ENCODE results near the gene THY1.
A peak's percentile ranks its signal among the peaks of the same experiment; 100 is the strongest.
"Not testable (repeated sequence)": the region's sequence is repeated elsewhere in the genome, so short reads cannot be mapped to it uniquely, and the experiment has no call there.

Gene THY1

DNA sequence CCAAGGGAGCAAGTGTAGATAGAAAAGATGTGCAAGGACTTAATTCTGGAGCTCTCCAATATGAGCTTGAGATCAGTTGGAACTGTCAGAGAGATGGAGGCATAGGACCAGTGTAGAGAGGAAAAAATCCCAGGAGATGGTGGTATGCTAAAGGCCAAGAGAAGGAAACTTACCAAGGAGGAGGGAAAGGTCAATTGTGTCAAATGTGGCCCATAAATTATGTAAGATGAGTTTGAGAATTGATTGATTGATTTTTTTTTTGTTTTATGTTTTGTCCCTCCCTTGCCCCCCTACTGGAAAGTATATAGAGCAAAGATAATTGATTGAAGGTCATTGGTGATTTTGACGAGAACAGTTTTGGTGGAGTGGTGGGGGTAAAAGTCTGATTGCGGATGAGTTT is 38.6 kb downstream of the THY1 start:
- Histone ChIP-seq H3K36me3 (ENCODE audit: control insufficient read depth, insufficient read depth, low read length) (no peaks in the 10 kb centered on the region), H3K27ac (ENCODE audit: low read depth, low read length, severe bottlenecking) (no peak overlapping the region), H3K4me3 (ENCODE audit: extremely low read depth, insufficient read depth, low read length, poor library complexity, severe bottlenecking) (no peak overlapping the region), H3K9me3 (ENCODE audit: control insufficient read depth, low read length) (no peaks in the 10 kb centered on the region), H3K4me1 (ENCODE audit: control insufficient read depth, insufficient read depth, low read length, poor library complexity, severe bottlenecking) (peaks cover 11% of the 10 kb centered on the region)
- WGBS, 2 experiments (ENCODE audit: insufficient coverage in 2 of 2), result 93 to 100% methylated on average over 1 to 2 of the region's 2 CpGs

DNA sequence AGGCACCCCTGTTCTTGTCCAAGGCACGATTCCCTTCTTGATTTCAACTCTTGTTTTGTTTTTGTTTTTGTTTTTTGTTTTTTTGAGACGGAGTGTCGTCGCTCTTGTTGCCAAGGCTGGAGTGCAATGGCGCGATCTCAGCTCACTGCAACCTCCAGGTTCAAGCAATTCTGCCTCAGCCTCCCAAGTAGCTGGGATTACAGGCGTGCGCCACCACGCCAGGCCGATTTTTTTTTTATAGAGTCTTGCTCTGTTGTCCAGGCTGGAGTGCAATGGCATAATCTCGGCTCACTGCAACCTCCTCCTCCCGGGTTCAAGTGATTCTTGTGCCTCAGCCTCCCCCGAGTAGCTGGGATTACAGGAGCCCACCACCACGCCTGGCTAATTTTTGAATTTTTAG is 40.5 kb downstream of the THY1 start:
- not testable (repeated sequence) for H3K36me3 ChIP-seq (ENCODE audit: control insufficient read depth, insufficient read depth, low read length); H3K4me3 ChIP-seq (ENCODE audit: extremely low read depth, insufficient read depth, low read length, poor library complexity, severe bottlenecking); H3K9me3 ChIP-seq (ENCODE audit: control insufficient read depth, low read length); H3K27ac ChIP-seq (ENCODE audit: low read depth, low read length, severe bottlenecking)
- 92 to 95% methylated on average over 13 to 14 of the region's 14 CpGs for WGBS, 2 experiments (ENCODE audit: insufficient coverage in 2 of 2)
- H3K4me1 ChIP-seq (ENCODE audit: control insufficient read depth, insufficient read depth, low read length, poor library complexity, severe bottlenecking), result peaks cover 29% of the 10 kb centered on the region

DNA sequence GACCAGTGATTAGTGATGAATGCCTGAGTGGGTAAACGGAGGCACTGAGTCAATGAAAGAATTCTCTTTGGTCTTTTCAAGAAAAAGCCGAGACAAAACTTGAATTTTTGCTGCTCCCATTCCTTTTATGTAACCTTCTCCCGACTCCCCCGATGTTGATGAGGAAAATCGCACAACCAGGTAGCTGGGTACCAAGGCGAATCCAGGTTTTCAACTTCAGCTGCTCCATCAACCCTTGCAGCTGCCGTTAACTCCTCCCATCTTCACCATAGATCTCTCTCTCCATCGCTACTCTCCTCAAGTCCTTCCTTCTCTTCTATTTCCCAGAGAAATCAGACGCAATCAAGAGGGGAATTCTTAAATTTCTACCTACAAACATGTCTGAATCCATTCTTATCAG is 40.9 kb downstream of the THY1 start:
- Histone ChIP-seq H3K4me3 (ENCODE audit: extremely low read depth, insufficient read depth, low read length, poor library complexity, severe bottlenecking) (peak overlapping the region; percentile 47), H3K36me3 (ENCODE audit: control insufficient read depth, insufficient read depth, low read length) (no peaks in the 10 kb centered on the region), H3K4me1 (ENCODE audit: control insufficient read depth, insufficient read depth, low read length, poor library complexity, severe bottlenecking) (peaks cover 31% of the 10 kb centered on the region), H3K9me3 (ENCODE audit: control insufficient read depth, low read length) (no peaks in the 10 kb centered on the region), H3K27ac (ENCODE audit: low read depth, low read length, severe bottlenecking) (no peak overlapping the region)
- WGBS, 2 experiments (ENCODE audit: insufficient coverage in 2 of 2), result 28 to 33% methylated on average over 9 of the region's 9 CpGs

DNA sequence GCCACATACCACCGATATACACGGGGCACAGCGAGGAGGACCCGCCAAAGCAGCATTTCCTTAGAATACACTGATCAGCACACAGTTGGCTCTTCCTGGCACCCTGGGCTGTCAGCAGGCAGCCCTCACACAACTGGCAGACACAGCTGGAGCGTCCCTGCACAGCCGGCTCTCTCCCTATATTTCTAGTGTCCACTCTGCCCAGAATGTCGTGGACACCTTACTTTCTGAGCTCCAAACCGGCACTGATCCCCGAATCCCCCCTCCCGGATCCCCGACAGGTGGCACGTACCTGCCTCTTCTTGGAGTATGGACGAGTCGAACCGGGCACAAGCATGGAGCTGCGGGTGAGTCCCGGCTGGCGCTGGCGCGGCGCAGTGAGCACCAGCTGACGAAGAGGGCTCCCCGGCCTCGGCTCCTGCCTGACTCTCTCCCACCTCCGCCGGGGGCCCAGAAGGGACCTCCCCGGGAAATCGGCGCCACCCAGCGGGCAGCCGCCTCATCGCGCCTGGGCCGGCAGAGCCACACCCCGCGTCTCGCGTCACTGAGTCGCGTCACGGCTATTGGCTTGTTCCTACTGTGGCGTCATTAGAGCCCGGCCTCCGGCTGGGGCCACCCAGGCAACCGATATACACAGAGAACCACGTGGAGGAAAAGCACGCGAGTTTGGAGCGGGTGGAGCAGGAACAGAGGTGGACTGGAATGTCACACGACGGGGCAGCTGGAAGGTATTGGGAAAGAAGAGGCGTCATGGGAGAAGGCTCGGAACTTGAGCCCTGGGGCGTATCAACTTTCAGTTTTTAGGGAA is 41.6 kb downstream of the THY1 start, which contains the start of gene USP2:
Gene USP2 (minus strand): TSS at position 510 of the 808 bp plus-strand sequence. CDS start 8,210 bp downstream, outside the sequence.
- H3K4me3 ChIP-seq (ENCODE audit: extremely low read depth, insufficient read depth, low read length, poor library complexity, severe bottlenecking), result peak within 1 kb of the TSS; percentile 47
- no peaks in the 10 kb centered on the region for H3K36me3 ChIP-seq (ENCODE audit: control insufficient read depth, insufficient read depth, low read length)
- H3K4me1 ChIP-seq (ENCODE audit: control insufficient read depth, insufficient read depth, low read length, poor library complexity, severe bottlenecking), result peaks cover 31% of the 10 kb centered on the region
- H3K9me3 ChIP-seq (ENCODE audit: control insufficient read depth, low read length), result no peaks in the 10 kb centered on the region
- 0% methylated on average over 43 to 48 of the region's 54 CpGs for WGBS, 2 experiments (ENCODE audit: insufficient coverage in 2 of 2)
- peak within 1 kb of the TSS; percentile 6 for H3K27ac ChIP-seq (ENCODE audit: low read depth, low read length, severe bottlenecking)

GRCh38 chr11:119380827-119381180 is 42.2 kb downstream of the THY1 start:
- Histone ChIP-seq H3K27ac (ENCODE audit: low read depth, low read length, severe bottlenecking) (no peak overlapping the region), H3K36me3 (ENCODE audit: control insufficient read depth, insufficient read depth, low read length) (no peaks in the 10 kb centered on the region), H3K9me3 (ENCODE audit: control insufficient read depth, low read length) (no peaks in the 10 kb centered on the region), H3K4me1 (ENCODE audit: control insufficient read depth, insufficient read depth, low read length, poor library complexity, severe bottlenecking) (peaks cover 31% of the 10 kb centered on the region), H3K4me3 (ENCODE audit: extremely low read depth, insufficient read depth, low read length, poor library complexity, severe bottlenecking) (peak overlapping the region; percentile 47)
- WGBS, 2 experiments (ENCODE audit: insufficient coverage in 2 of 2), result 0 to 2% methylated on average over 4 to 8 of the region's 10 CpGs

DNA sequence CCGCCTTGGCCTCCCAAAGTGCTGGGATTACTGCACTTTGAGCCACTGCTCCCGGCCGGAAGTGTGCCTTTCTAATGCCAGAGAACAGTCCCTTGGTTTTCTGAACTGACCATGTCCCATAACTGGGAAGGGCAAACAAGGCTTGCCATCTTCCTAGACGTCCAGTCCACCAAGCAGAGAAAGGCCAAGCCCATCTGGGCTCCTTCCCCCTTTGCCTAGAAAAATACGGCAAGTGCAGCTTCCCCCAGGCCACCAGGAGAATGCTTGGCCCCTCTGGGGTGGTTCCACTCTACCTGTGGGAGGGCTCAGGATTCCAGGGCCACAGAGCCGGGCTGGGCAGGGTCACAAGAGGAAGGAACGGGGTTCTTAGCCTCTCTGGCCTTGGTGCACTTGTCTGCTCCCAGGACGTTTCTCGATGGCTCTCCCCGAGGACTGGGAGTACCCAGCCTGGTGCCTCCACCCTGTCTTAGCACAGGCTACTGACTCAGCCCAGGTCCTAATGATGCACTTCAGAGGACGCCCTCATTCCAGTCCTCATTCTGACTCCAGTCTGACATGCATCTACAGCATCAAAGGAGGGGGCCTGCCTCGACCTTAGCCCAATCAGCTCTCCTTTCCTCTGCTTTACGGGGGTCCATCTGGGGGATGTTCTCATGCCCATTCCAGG is 42.7 kb downstream of the THY1 start:
- peaks cover 34% of the 10 kb centered on the region for H3K4me1 ChIP-seq (ENCODE audit: control insufficient read depth, insufficient read depth, low read length, poor library complexity, severe bottlenecking)
- WGBS, 2 experiments (ENCODE audit: insufficient coverage in 2 of 2), result 83 to 86% methylated on average over 10 to 11 of the region's 13 CpGs
- H3K36me3 ChIP-seq (ENCODE audit: control insufficient read depth, insufficient read depth, low read length), result no peaks in the 10 kb centered on the region
- no peaks in the 10 kb centered on the region for H3K9me3 ChIP-seq (ENCODE audit: control insufficient read depth, low read length)
- no peak overlapping the region for H3K4me3 ChIP-seq (ENCODE audit: extremely low read depth, insufficient read depth, low read length, poor library complexity, severe bottlenecking)
- no peak overlapping the region for H3K27ac ChIP-seq (ENCODE audit: low read depth, low read length, severe bottlenecking)

DNA sequence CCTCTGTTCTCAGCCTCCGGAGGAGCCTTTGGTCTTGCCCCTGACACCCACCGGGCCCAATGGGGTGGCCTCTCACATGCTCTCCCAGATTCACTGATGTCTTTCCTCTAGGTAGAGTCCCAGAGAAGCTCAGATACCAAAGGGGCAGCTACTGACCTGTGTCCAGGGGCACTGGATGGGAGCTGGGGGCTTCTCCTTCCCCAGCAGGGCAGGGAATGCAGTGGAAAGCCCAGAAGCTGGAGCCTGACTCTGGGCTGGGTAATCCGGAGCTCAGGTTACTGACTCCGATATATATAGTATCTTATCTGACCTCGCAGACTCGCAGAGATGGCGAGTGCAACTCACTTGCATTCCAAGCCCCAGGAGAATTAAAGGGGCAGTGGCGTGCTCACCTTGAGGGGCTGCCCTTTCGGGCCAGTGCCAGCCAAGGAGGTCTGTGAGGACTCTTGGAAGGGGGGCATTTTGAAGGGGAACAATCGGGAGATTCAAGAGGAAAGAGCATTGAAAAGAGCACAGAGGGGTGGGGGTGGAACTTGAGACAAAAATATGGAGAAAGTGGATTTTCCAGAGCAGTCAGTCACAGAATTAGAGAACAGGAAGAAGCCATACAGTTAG is 44.0 kb downstream of the THY1 start:
- H3K27ac ChIP-seq (ENCODE audit: low read depth, low read length, severe bottlenecking), result no peak overlapping the region
- H3K4me1 ChIP-seq (ENCODE audit: control insufficient read depth, insufficient read depth, low read length, poor library complexity, severe bottlenecking), result peaks cover 34% of the 10 kb centered on the region
- H3K4me3 ChIP-seq (ENCODE audit: extremely low read depth, insufficient read depth, low read length, poor library complexity, severe bottlenecking), result no peak overlapping the region
- 38 to 57% methylated on average over 8 of the region's 10 CpGs for WGBS, 2 experiments (ENCODE audit: insufficient coverage in 2 of 2)
- H3K9me3 ChIP-seq (ENCODE audit: control insufficient read depth, low read length), result no peaks in the 10 kb centered on the region
- H3K36me3 ChIP-seq (ENCODE audit: control insufficient read depth, insufficient read depth, low read length), result no peaks in the 10 kb centered on the region

DNA sequence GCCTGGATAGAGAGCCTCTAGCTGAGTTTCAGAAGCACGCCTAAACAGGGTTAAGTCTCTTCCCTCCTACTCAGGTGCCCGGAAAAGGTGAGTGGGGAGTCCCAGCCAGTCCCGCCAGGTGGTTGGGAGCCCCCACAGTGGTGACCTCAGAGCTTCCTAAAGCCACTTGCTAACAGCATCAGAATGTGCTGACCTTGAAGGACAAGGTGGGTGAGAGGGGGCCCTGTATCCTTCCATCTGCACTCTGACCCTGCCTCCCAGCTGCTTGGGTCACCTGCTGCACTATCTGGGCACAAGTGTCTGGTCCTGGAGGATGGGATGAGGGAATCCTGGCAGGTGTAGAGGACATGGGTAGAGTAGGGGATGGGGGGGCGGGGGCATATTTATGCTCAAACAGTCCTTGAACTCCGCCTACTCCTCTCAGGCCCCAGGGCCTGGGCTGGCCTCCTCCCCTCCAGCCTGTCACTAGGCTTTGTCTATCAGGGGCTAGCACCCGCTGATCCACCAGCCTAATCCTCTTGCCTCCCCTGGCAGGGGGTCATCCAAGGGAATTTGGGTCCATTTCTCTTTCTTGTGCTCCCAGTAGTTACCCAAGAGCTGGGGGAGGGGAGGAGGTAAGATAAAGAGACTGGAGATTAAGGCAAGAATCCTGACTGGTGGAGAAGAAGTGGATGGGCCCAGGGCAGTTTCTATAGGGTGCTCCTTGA is 44.9 kb downstream of the THY1 start:
- Histone ChIP-seq H3K36me3 (ENCODE audit: control insufficient read depth, insufficient read depth, low read length) (no peaks in the 10 kb centered on the region), H3K27ac (ENCODE audit: low read depth, low read length, severe bottlenecking) (no peak overlapping the region), H3K4me3 (ENCODE audit: extremely low read depth, insufficient read depth, low read length, poor library complexity, severe bottlenecking) (no peak overlapping the region), H3K4me1 (ENCODE audit: control insufficient read depth, insufficient read depth, low read length, poor library complexity, severe bottlenecking) (peaks cover 34% of the 10 kb centered on the region), H3K9me3 (ENCODE audit: control insufficient read depth, low read length) (no peaks in the 10 kb centered on the region)
- 56 to 69% methylated on average over 3 to 4 of the region's 6 CpGs for WGBS, 2 experiments (ENCODE audit: insufficient coverage in 2 of 2)

DNA sequence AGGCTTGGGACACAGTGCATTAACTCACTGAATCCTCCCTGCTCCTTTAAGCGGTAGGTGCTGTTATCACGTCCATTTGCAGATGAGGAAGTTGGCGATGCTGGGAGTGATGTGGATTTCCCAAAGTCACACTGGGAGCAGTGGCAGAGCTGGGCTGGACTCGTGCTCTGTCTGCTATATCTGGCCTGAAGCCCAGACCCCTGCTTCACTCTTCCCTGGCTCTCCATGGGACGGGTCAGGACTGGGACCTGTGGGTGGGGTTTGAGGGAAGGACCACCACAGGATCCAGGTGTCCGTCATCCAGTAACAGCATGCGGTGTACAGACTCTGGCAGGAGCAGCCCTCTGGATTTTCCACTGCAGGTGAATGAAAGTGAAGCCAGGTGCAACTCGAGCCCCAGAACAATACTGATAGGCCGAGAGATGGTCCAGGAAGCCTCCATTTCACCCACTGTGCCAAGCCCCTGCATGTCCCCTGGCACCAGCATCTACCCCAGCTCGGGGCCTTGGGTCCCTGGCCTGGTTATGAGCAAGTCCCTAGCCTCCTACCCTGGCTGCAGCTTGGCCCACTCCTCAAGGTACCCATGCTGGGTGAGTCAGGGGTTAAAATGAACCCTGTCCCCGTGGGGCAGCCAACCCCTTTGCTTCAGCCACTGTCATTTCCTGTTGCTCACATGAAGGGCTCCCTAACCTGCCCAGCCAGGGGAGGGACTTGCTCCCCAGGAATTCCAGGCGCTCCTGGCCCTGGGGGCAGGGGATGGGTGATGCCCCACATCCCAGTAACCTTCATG is 45.7 kb downstream of the THY1 start:
- Histone ChIP-seq H3K4me1 (ENCODE audit: control insufficient read depth, insufficient read depth, low read length, poor library complexity, severe bottlenecking) (peaks cover 34% of the 10 kb centered on the region), H3K27ac (ENCODE audit: low read depth, low read length, severe bottlenecking) (no peak overlapping the region), H3K36me3 (ENCODE audit: control insufficient read depth, insufficient read depth, low read length) (no peaks in the 10 kb centered on the region), H3K9me3 (ENCODE audit: control insufficient read depth, low read length) (no peaks in the 10 kb centered on the region), H3K4me3 (ENCODE audit: extremely low read depth, insufficient read depth, low read length, poor library complexity, severe bottlenecking) (no peak overlapping the region)
- 77 to 82% methylated on average over 10 to 11 of the region's 12 CpGs for WGBS, 2 experiments (ENCODE audit: insufficient coverage in 2 of 2)

All from mesodermal cell (in vitro differentiated cells).